ENCODE data around the gene TBL1Y.

Gene TBL1Y

GRCh38 chrY:6911253-6911881 lies 870 bp downstream of the TBL1Y start, which contains the start of gene AMELY:
Gene AMELY (minus strand): TSS chrY:6911752. CDS start chrY:6872608, 39,144 bp downstream.
- H3K9ac ChIP-seq (ENCODE audit: low read depth, low read length, poor library complexity, severe bottlenecking): no peak within 1 kb of the TSS
- no peaks in the 10 kb centered on the region for H3K9me2 ChIP-seq (replicated peaks; ENCODE audit: low read depth, low read length)
- no peaks in the 10 kb centered on the region for H3K4me1 ChIP-seq (ENCODE audit: insufficient read depth, low read length, poor library complexity, severe bottlenecking)
- H3K36me3 ChIP-seq (ENCODE audit: insufficient read depth, low read length): no peaks in the 10 kb centered on the region
- H3K4me3 ChIP-seq (ENCODE audit: low read length, poor library complexity, severe bottlenecking): no peak within 1 kb of the TSS
- H3K4me2 ChIP-seq (ENCODE audit: low read depth, low read length, poor library complexity, severe bottlenecking): no peak within 1 kb of the TSS
- no peaks in the 10 kb centered on the region for H3F3A ChIP-seq (ENCODE audit: low read depth)
- H3K79me2 ChIP-seq (ENCODE audit: insufficient read depth, low read length): no peaks in the 10 kb centered on the region
- no peaks in the 10 kb centered on the region for H4K20me1 ChIP-seq (ENCODE audit: insufficient read depth, low read length, poor library complexity, severe bottlenecking)
- no peak within 1 kb of the TSS for H2AFZ ChIP-seq (ENCODE audit: low read length)
- TF ChIP-seq CTCF (conservative IDR thresholded peaks at IDR 0.05; ENCODE audit: low read length): no peak
- no peak for TF ChIP-seq EZH2phosphoT487 (IDR thresholded peaks at IDR 0.05; ENCODE audit: borderline replicate concordance)
- H3K9me3 ChIP-seq (ENCODE audit: insufficient read depth, low read depth, low read length): no peaks in the 10 kb centered on the region
- no peaks in the 10 kb centered on the region for H3K27me3 ChIP-seq (ENCODE audit: insufficient read depth, low read length, poor library complexity, severe bottlenecking)

DNA sequence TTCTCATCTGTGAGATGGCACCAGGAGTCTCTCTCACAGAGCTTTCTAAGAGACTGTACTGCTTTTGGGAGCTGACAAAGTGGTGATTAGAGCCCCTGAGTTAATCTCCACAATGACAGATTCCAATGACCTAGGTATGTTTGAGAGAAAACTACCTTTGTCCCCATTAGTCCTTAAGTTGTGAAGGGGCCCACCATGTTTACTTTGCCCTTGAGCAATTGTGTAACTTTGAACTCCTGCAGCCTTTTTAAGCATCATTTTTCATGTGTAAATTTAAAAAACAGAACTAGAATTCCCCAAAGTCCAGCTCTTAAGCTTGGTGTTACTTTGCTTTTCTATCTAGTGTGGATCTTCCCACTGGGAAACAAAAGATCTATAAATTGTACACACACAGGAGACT lies 2.9 kb downstream of the TBL1Y start:
- Histone ChIP-seq H3K4me2 (ENCODE audit: low read depth, low read length, poor library complexity, severe bottlenecking) (no peak overlapping the region), H3K9ac (ENCODE audit: low read depth, low read length, poor library complexity, severe bottlenecking) (no peak overlapping the region), H4K20me1 (ENCODE audit: insufficient read depth, low read length, poor library complexity, severe bottlenecking) (no peaks in the 10 kb centered on the region), H3K4me3 (ENCODE audit: low read length, poor library complexity, severe bottlenecking) (no peak overlapping the region), H3F3A (ENCODE audit: low read depth) (no peaks in the 10 kb centered on the region), H3K79me2 (ENCODE audit: insufficient read depth, low read length) (no peaks in the 10 kb centered on the region), H3K4me1 (ENCODE audit: insufficient read depth, low read length, poor library complexity, severe bottlenecking) (no peaks in the 10 kb centered on the region), H3K27me3 (ENCODE audit: insufficient read depth, low read length, poor library complexity, severe bottlenecking) (no peaks in the 10 kb centered on the region), H3K9me2 (replicated peaks; ENCODE audit: low read depth, low read length) (no peaks in the 10 kb centered on the region), H3K36me3 (ENCODE audit: insufficient read depth, low read length) (no peaks in the 10 kb centered on the region), H3K9me3 (ENCODE audit: insufficient read depth, low read depth, low read length) (no peaks in the 10 kb centered on the region), H2AFZ (ENCODE audit: low read length) (no peak overlapping the region)
- TF ChIP-seq CTCF (conservative IDR thresholded peaks at IDR 0.05; ENCODE audit: low read length) (no peak), EZH2phosphoT487 (IDR thresholded peaks at IDR 0.05; ENCODE audit: borderline replicate concordance) (no peak)

- H3K4me3 ChIP-seq (ENCODE audit: low read length, poor library complexity, severe bottlenecking): no peak overlapping the region
- H3K4me2 ChIP-seq (ENCODE audit: low read depth, low read length, poor library complexity, severe bottlenecking): no peak overlapping the region
- H3K9ac ChIP-seq (ENCODE audit: low read depth, low read length, poor library complexity, severe bottlenecking): no peak overlapping the region
- no peaks in the 10 kb centered on the region for H3K79me2 ChIP-seq (ENCODE audit: insufficient read depth, low read length)
- no peaks in the 10 kb centered on the region for H3K9me2 ChIP-seq (replicated peaks; ENCODE audit: low read depth, low read length)
- no peaks in the 10 kb centered on the region for H3K27me3 ChIP-seq (ENCODE audit: insufficient read depth, low read length, poor library complexity, severe bottlenecking)
- H3F3A ChIP-seq (ENCODE audit: low read depth): no peaks in the 10 kb centered on the region
- H3K9me3 ChIP-seq (ENCODE audit: insufficient read depth, low read depth, low read length): no peaks in the 10 kb centered on the region
- no peaks in the 10 kb centered on the region for H3K36me3 ChIP-seq (ENCODE audit: insufficient read depth, low read length)
- no peaks in the 10 kb centered on the region for H3K4me1 ChIP-seq (ENCODE audit: insufficient read depth, low read length, poor library complexity, severe bottlenecking)
- H2AFZ ChIP-seq (ENCODE audit: low read length): no peak overlapping the region
- no peak for TF ChIP-seq CTCF (conservative IDR thresholded peaks at IDR 0.05; ENCODE audit: low read length)
- TF ChIP-seq EZH2phosphoT487 (IDR thresholded peaks at IDR 0.05; ENCODE audit: borderline replicate concordance): no peak
- H4K20me1 ChIP-seq (ENCODE audit: insufficient read depth, low read length, poor library complexity, severe bottlenecking): no peaks in the 10 kb centered on the region
Measured at GRCh38 chrY:6921061-6921460, 10.6 kb downstream of the TBL1Y start.

Measured in Loucy (cell line).